PC-3 (cell line): ENCODE measurements around the gene CACNG8. TPM values are rescaled to one million over a fixed set of nuclear protein-coding genes. Genes with fewer than 3 reads are reported as not detected.

Experiments
- ATAC-seq: fragments of 200-7000 bp; cut with Tn5 transposase; 2 replicates; pipeline ENCODE4 v1.9.1; 2020; ENCODE audit warnings: mild to moderate bottlenecking, moderate library complexity
- BruUV-seq: library from RNA; stranded (reverse); fragments of 400-500 nt; replicated peaks from 2 replicates; lab custom pipeline; 2021; lab: Mats Ljungman, UMichigan
- CTCF ChIA-PET: fragments of 300-600 bp; sonication (Branson Sonifier 250); formaldehyde crosslinking; loops from one replicate; lab custom pipeline; 2022; ENCODE audit warnings: antibody characterized with exemption; lab: Charles Lee
- POLR2A ChIA-PET: fragments of 300-600 bp; sonication (Branson Sonifier 250); formaldehyde crosslinking; loops from one replicate; lab custom pipeline; 2022; ENCODE audit warnings: antibody characterized with exemption; ENCODE audit not compliant: unreplicated experiment; lab: Charles Lee
- DNase-seq: peaks from one replicate; pipeline ENCODE4 v3.0.0-alpha.2; 2015
- H2AFZ ChIP-seq: fragments of 300-600 bp; sonication (generic); 2 replicates; pipeline ENCODE4 v1.6.0; 2016; ENCODE audit warnings: antibody characterized with exemption, low read length
- H3F3A ChIP-seq: fragments of 300-600 bp; sonication (generic); one replicate; pipeline ENCODE4 v1.6.0; 2017; ENCODE audit warnings: antibody characterized with exemption, low read length, control low read depth, mild to moderate bottlenecking; ENCODE audit not compliant: unreplicated experiment
- H3K27ac ChIP-seq: fragments of 300-600 bp; sonication (generic); 2 replicates; pipeline ENCODE4 v1.5.1; 2016; ENCODE audit warnings: mild to moderate bottlenecking, low read length
- H3K27me3 ChIP-seq: fragments of 300-600 bp; sonication (generic); 2 replicates; pipeline ENCODE4 v1.6.1; 2016; ENCODE audit warnings: low read length, mixed read lengths
- H3K36me3 ChIP-seq: fragments of 300-600 bp; sonication (generic); 2 replicates; pipeline ENCODE4 v1.6.1; 2016; ENCODE audit warnings: low read depth, mixed run types, low read length, mixed read lengths
- H3K4me1 ChIP-seq: fragments of 300-600 bp; sonication (generic); 2 replicates; pipeline ENCODE4 v1.5.1; 2016; ENCODE audit warnings: low read length; ENCODE audit not compliant: insufficient read depth
- H3K4me2 ChIP-seq: fragments of 300-600 bp; sonication (generic); 2 replicates; pipeline ENCODE4 v1.6.0; 2016; ENCODE audit warnings: low read length
- H3K4me3 ChIP-seq: fragments of 300-600 bp; sonication (generic); 2 replicates; pipeline ENCODE4 v1.5.1; 2016; ENCODE audit warnings: mild to moderate bottlenecking, low read length, mixed read lengths
- H3K79me2 ChIP-seq: fragments of 300-600 bp; sonication (generic); 2 replicates; pipeline ENCODE4 v1.6.1; 2017; ENCODE audit warnings: low read length, mixed read lengths
- H3K9ac ChIP-seq: fragments of 300-600 bp; sonication (generic); 2 replicates; pipeline ENCODE4 v1.6.0; 2016; ENCODE audit warnings: mild to moderate bottlenecking, low read length
- H3K9me2 ChIP-seq: fragments of 300-600 bp; sonication (generic); replicated peaks from 2 replicates; pipeline ENCODE4 v1.6.1; 2016; ENCODE audit warnings: mixed run types, low read length, mixed read lengths
- H3K9me3 ChIP-seq: fragments of 300-600 bp; sonication (generic); 2 replicates; pipeline ENCODE4 v1.6.1; 2016; ENCODE audit warnings: low read length, mixed read lengths
- H4K20me1 ChIP-seq: fragments of 300-600 bp; sonication (generic); 2 replicates; pipeline ENCODE4 v1.6.1; 2016; ENCODE audit warnings: low read length, mixed read lengths
- CTCF ChIP-seq: fragments of 300-600 bp; sonication (generic); conservative IDR thresholded peaks from 2 replicates; pipeline ENCODE4 v1.5.1; 2017; ENCODE audit warnings: antibody characterized with exemption, low read depth, mild to moderate bottlenecking, low read length
- EZH2 ChIP-seq: fragments of 300-600 bp; sonication (generic); IDR thresholded peaks from one replicate; pipeline ENCODE4 v1.6.1; 2017; ENCODE audit warnings: antibody characterized with exemption, mild to moderate bottlenecking, low read length; ENCODE audit not compliant: unreplicated experiment
- EZH2phosphoT487 ChIP-seq: fragments of 300-600 bp; sonication (generic); IDR thresholded peaks from 2 replicates; pipeline ENCODE4 v1.6.1; 2018; ENCODE audit warnings: mild to moderate bottlenecking, antibody characterized with exemption, low read length, borderline replicate concordance
- intact Hi-C: fragments of 100-400 bp; cut with micrococcal nuclease; formaldehyde crosslinking; loops from 2 replicates; pipeline ENCODE4 v1.9.0; 2023
- total RNA-seq: library from RNA; depleted of rRNA; stranded (reverse); fragments of >200 nt; gene quantifications from 2 replicates; pipeline ENCODE4 v1.2.3, GENCODE V29; 2014

The CACNG8 gene
- total RNA-seq, 1 experiment from 2014 or later: 0.15 TPM

GRCh38 chr19:53982001-53982451 is 19.3 kb downstream of the CACNG8 start:
- peak; percentile 23 for DNase-seq
- Histone ChIP-seq H3K9me2 (no peaks in the 10 kb centered on the region), H2AFZ (peak overlapping the region; percentile 72), H4K20me1 (no peaks in the 10 kb centered on the region), H3K4me1 (peaks cover 27% of the 10 kb centered on the region), H3K36me3 (no peaks in the 10 kb centered on the region), H3K27me3 (no peaks in the 10 kb centered on the region), H3F3A (peaks cover 7% of the 10 kb centered on the region), H3K79me2 (peaks cover 14% of the 10 kb centered on the region), H3K4me3 (peak overlapping the region; percentile 62), H3K9ac (peak overlapping the region; percentile 47), H3K9me3 (no peaks in the 10 kb centered on the region), H3K4me2 (peak overlapping the region; percentile 84), H3K27ac (peak overlapping the region; percentile 23; the same call in 1 of the 2 replicates)
- TF ChIP-seq CTCF (no peak), EZH2phosphoT487 (no peak), EZH2 (no peak)
- no peak for ATAC-seq
- ChIA-PET POLR2A (no interaction called here), CTCF (interaction anchor here (0.6 kb wide), 1 partner anchor 9 kb away, joined by 5 read pairs; the partner anchor contains the start of gene CACNG6)
- intact Hi-C loops: no loop called here
- no TSS peak for BruUV-seq

- H3K4me1 ChIP-seq: peaks cover 26% of the 10 kb centered on the region
- H3K27ac ChIP-seq: no peak overlapping the region
- H2AFZ ChIP-seq: no peak overlapping the region
- no peak overlapping the region for H3K4me3 ChIP-seq
- H3K9me2 ChIP-seq: no peaks in the 10 kb centered on the region
- peaks cover 7% of the 10 kb centered on the region for H3F3A ChIP-seq
- ATAC-seq (0 out of 2 replicates have a peak, but pooled peaks have one; percentile 2), DNase-seq (peak; percentile 67)
- peaks cover 14% of the 10 kb centered on the region for H3K79me2 ChIP-seq
- TF ChIP-seq CTCF (no peak), EZH2phosphoT487 (no peak), EZH2 (no peak)
- intact Hi-C loops: no loop called here
- H3K36me3 ChIP-seq: no peaks in the 10 kb centered on the region
- H4K20me1 ChIP-seq: no peaks in the 10 kb centered on the region
- BruUV-seq: no TSS peak
- H3K9ac ChIP-seq: no peak overlapping the region
- CTCF ChIA-PET: no interaction called here
- H3K9me3 ChIP-seq: no peaks in the 10 kb centered on the region
- no peaks in the 10 kb centered on the region for H3K27me3 ChIP-seq
- POLR2A ChIA-PET: no interaction called here
- H3K4me2 ChIP-seq: no peak overlapping the region
These were observed 19.9 kb downstream of the CACNG8 start for GRCh38 chr19:53982611-53983010.

- Histone ChIP-seq H3K9me3 (no peaks in the 10 kb centered on the region), H3K4me3 (no peak overlapping the region)
These were observed 20.9 kb downstream of the CACNG8 start for GRCh38 chr19:53983457-53984289.

More at GRCh38 chr19:53983457-53984289, 20.9 kb downstream of the CACNG8 start:
- Histone ChIP-seq H3K9ac (no peak overlapping the region), H3K9me2 (no peaks in the 10 kb centered on the region), H3F3A (peaks cover 7% of the 10 kb centered on the region), H2AFZ (no peak overlapping the region), H3K27ac (no peak overlapping the region), H3K36me3 (no peaks in the 10 kb centered on the region), H3K4me1 (peaks cover 17% of the 10 kb centered on the region), H3K79me2 (peaks cover 11% of the 10 kb centered on the region), H3K27me3 (no peaks in the 10 kb centered on the region), H3K4me2 (no peak overlapping the region), H4K20me1 (no peaks in the 10 kb centered on the region)
- TF ChIP-seq EZH2phosphoT487 (no peak), EZH2 (no peak), CTCF (no peak)
- CTCF ChIA-PET: no interaction called here
- BruUV-seq: no TSS peak
- ATAC-seq: no peak
- POLR2A ChIA-PET: no interaction called here
- intact Hi-C loops: no loop called here
- no peak for DNase-seq
